ENCODE data around the gene RHBDD2. TPM values are rescaled to one million over a fixed set of nuclear protein-coding genes. Genes with fewer than 3 reads are reported as not detected.

Gene RHBDD2
- total and polyA plus RNA-seq, 9 of the 15 experiments (the other 6 are each of a cell fraction or from before 2014, with no cell fraction given), result 3.3 to 36.7 (median 17.9) TPM

DNA sequence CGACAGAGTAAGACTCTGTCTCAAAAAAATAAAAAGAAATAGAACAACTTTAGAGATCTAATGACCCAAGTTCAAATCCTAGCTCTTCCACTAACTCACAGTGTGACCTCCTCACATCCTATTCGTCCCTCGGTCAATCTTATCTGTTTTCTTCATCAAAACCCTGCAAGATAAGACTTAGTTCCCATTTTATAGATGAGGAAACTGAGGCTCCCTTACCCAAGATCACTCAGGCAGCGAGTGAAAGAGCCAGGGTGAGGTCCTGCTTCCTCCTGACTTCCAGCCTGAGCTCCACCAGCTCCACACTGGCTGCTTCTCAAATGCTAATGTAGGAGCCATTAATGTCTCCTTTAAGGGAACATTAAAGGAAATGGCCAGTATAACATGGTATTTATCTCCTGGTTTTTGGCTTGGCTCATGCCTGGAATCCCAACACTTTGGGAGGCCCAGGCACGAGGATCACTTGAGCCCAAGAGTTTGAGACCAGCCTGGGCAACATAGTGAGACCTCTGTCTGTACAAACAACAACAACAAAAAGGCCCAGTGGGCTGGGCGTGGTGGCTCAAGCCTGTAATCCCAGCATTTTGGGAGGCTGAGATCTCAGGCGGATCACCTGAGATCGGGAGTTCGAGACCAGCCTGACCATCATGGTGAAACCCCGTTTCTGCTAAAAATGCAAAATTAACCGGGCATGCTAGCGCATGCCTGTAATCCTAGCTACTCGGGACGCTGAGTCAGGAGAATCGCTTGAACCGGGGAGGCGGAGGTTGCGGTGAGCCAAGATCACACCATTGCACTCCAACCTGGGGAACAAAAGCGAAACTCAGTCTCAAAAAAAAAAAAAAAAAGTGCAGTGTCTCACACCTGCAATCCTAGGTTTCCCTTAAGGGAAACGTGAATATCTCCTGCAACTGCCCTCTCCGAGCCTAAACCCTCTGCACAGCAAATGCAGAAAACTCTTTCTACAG, 3.4 kb upstream of the RHBDD2 start (continued):
- TF ChIP-seq RCOR1 (IDR thresholded peaks at IDR 0.05; ENCODE audit: borderline replicate concordance in 1 of 2, low read depth in 2 of 2, low read length in 2 of 2), result peak in 1 of 2 experiments; percentile 28; a peak in 1 of 4 replicates
- TF ChIP-seq SIN3A (IDR thresholded peaks at IDR 0.05; ENCODE audit: borderline replicate concordance in 2 of 2, control insufficient read depth in 1 of 2, low read depth in 2 of 2, low read length in 2 of 2), result no peak
- no peak for TF ChIP-seq MED1 (CRISPR knock-in tag; IDR thresholded peaks at IDR 0.05; ENCODE audit: borderline replicate concordance)
- TF ChIP-seq FOXK2 (conservative IDR thresholded peaks at IDR 0.05 in 1 of 2, IDR thresholded peaks at IDR 0.05 in 1 of 2; ENCODE audit: low read depth in 2 of 2), result no peak
- no peak for TF ChIP-seq OTX1 (CRISPR knock-in tag; IDR thresholded peaks at IDR 0.05)
- TF ChIP-seq ZNF830 (CRISPR knock-in tag; IDR thresholded peaks at IDR 0.05), result no peak
- TF ChIP-seq, protein P1, sequence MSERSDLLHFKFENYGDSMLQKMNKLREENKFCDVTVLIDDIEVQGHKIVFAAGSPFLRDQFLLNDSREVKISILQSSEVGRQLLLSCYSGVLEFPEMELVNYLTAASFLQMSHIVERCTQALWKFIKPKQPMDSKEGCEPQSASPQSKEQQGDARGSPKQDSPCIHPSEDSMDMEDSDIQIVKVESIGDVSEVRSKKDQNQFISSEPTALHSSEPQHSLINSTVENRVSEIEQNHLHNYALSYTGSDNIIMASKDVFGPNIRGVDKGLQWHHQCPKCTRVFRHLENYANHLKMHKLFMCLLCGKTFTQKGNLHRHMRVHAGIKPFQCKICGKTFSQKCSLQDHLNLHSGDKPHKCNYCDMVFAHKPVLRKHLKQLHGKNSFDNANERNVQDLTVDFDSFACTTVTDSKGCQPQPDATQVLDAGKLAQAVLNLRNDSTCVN (CRISPR knock-in tag; IDR thresholded peaks at IDR 0.05), result no peak
- no peak for TF ChIP-seq KAT2B (IDR thresholded peaks at IDR 0.05; ENCODE audit: low read depth, low read length)
- no peak for TF ChIP-seq PURB (CRISPR knock-in tag; IDR thresholded peaks at IDR 0.05; ENCODE audit: low read depth)
- 0 out of 2 replicates have a peak, but pooled peaks have one; percentile 13 for TF ChIP-seq ZNF121 (CRISPR knock-in tag; conservative IDR thresholded peaks at IDR 0.05)
- TF ChIP-seq, protein P2, sequence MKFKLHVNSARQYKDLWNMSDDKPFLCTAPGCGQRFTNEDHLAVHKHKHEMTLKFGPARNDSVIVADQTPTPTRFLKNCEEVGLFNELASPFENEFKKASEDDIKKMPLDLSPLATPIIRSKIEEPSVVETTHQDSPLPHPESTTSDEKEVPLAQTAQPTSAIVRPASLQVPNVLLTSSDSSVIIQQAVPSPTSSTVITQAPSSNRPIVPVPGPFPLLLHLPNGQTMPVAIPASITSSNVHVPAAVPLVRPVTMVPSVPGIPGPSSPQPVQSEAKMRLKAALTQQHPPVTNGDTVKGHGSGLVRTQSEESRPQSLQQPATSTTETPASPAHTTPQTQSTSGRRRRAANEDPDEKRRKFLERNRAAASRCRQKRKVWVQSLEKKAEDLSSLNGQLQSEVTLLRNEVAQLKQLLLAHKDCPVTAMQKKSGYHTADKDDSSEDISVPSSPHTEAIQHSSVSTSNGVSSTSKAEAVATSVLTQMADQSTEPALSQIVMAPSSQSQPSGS (CRISPR knock-in tag; IDR thresholded peaks at IDR 0.05), result no peak
- TF ChIP-seq HDAC2 (IDR thresholded peaks at IDR 0.05), result peak; percentile 62; the same call in 1 of the 2 replicates
- no peak for TF ChIP-seq NR2C1 (IDR thresholded peaks at IDR 0.05)
- no peak for TF ChIP-seq NR2C1 (tag; IDR thresholded peaks at IDR 0.05)
- TF ChIP-seq, protein P3, sequence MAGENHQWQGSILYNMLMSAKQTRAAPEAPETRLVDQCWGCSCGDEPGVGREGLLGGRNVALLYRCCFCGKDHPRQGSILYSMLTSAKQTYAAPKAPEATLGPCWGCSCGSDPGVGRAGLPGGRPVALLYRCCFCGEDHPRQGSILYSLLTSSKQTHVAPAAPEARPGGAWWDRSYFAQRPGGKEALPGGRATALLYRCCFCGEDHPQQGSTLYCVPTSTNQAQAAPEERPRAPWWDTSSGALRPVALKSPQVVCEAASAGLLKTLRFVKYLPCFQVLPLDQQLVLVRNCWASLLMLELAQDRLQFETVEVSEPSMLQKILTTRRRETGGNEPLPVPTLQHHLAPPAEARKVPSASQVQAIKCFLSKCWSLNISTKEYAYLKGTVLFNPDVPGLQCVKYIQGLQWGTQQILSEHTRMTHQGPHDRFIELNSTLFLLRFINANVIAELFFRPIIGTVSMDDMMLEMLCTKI (IDR thresholded peaks at IDR 0.05; ENCODE audit: partially characterized antibody), result no peak
- no peak for TF ChIP-seq CTBP1 (IDR thresholded peaks at IDR 0.05; ENCODE audit: borderline replicate concordance)
- TF ChIP-seq ZC3H4 (CRISPR knock-in tag; IDR thresholded peaks at IDR 0.05; ENCODE audit: borderline replicate concordance), result no peak
- TF ChIP-seq, protein P4, sequence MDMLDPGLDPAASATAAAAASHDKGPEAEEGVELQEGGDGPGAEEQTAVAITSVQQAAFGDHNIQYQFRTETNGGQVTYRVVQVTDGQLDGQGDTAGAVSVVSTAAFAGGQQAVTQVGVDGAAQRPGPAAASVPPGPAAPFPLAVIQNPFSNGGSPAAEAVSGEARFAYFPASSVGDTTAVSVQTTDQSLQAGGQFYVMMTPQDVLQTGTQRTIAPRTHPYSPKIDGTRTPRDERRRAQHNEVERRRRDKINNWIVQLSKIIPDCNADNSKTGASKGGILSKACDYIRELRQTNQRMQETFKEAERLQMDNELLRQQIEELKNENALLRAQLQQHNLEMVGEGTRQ (CRISPR knock-in tag; IDR thresholded peaks at IDR 0.05), result no peak
- TF ChIP-seq RUNX1 (IDR thresholded peaks at IDR 0.05; ENCODE audit: low read depth), result no peak
- peak; percentile 46 for TF ChIP-seq CHD4 (IDR thresholded peaks at IDR 0.05; ENCODE audit: insufficient read depth, insufficient replicate concordance, low read depth, low read length, poor library complexity, severe bottlenecking)
- TF ChIP-seq FOXA3 (CRISPR knock-in tag; conservative IDR thresholded peaks at IDR 0.05 in 1 of 2, IDR thresholded peaks at IDR 0.05 in 1 of 2), result no peak
- no peak for TF ChIP-seq CBFA2T3 (IDR thresholded peaks at IDR 0.05)
- peak; percentile 83 for TF ChIP-seq ZNF316 (IDR thresholded peaks at IDR 0.05)
- TF ChIP-seq BCOR (IDR thresholded peaks at IDR 0.05), result peak; percentile 93

Measured in K562 (cell line).